ENCODE results near the gene LTBR. TPM values are rescaled to one million over a fixed set of nuclear protein-coding genes. Genes with fewer than 3 reads are reported as not detected.

The LTBR gene
- total and polyA plus RNA-seq, 2 experiments from 2014 or later, result 42.4 to 79.8 TPM

DNA sequence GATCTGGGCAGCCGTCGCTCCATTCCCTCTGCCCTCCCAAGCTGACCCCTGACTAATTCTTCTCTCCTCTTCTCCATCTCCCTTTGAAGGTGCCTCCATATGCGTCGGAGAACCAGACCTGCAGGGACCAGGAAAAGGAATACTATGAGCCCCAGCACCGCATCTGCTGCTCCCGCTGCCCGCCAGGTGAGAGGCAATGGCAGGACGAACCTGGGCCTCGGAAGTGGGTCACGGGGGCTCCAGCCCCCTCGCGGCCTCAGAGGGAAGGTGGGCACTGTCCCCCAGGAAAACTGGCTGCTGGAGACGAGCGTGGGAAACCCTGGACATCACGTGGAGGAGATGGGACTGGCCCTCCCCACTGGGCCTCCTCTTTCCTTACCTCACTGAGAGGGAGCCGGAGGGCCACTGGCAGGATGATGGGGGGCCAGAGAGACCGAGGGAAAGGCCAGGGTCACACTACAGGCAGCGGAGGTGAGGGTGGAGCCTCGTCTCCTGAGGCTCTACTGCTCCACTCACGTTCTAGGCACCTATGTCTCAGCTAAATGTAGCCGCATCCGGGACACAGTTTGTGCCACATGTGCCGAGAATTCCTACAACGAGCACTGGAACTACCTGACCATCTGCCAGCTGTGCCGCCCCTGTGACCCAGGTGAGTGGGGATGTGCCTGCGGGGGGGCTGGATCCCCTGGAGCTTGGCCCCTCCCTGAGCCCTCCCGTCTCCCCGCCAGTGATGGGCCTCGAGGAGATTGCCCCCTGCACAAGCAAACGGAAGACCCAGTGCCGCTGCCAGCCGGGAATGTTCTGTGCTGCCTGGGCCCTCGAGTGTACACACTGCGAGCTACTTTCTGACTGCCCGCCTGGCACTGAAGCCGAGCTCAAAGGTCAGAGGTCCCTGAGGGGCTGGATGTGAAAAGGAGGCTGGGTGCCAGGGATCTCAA is 806 bp downstream of the LTBR start:
- WGBS (ENCODE audit: low lambda C conversion rate, missing lambda C conversion rate), result 96% methylated on average over 36 of the region's 36 CpGs
- H3K9me3 ChIP-seq (ENCODE audit: low read depth), result no peaks in the 10 kb centered on the region
- H2AFZ ChIP-seq, result peak overlapping the region; percentile 84
- H3K79me2 ChIP-seq, result peaks cover 14% of the 10 kb centered on the region
- no peaks in the 10 kb centered on the region for H4K20me1 ChIP-seq (ENCODE audit: insufficient read depth, poor library complexity, severe bottlenecking)
- no peak for TF ChIP-seq EZH2phosphoT487 (IDR thresholded peaks at IDR 0.05; ENCODE audit: low read depth, severe bottlenecking, unreplicated experiment)
- TF ChIP-seq EZH2 (IDR thresholded peaks at IDR 0.05; ENCODE audit: borderline replicate concordance), result no peak
- TF ChIP-seq, protein P1, sequence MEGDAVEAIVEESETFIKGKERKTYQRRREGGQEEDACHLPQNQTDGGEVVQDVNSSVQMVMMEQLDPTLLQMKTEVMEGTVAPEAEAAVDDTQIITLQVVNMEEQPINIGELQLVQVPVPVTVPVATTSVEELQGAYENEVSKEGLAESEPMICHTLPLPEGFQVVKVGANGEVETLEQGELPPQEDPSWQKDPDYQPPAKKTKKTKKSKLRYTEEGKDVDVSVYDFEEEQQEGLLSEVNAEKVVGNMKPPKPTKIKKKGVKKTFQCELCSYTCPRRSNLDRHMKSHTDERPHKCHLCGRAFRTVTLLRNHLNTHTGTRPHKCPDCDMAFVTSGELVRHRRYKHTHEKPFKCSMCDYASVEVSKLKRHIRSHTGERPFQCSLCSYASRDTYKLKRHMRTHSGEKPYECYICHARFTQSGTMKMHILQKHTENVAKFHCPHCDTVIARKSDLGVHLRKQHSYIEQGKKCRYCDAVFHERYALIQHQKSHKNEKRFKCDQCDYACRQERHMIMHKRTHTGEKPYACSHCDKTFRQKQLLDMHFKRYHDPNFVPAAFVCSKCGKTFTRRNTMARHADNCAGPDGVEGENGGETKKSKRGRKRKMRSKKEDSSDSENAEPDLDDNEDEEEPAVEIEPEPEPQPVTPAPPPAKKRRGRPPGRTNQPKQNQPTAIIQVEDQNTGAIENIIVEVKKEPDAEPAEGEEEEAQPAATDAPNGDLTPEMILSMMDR (IDR thresholded peaks at IDR 0.05; ENCODE audit: poor library complexity), result no peak
- no peaks in the 10 kb centered on the region for H3K27me3 ChIP-seq
- DNase-seq (ENCODE audit: low spot score), result peak; percentile 5
- no peaks in the 10 kb centered on the region for H3K9me2 ChIP-seq (replicated peaks; ENCODE audit: insufficient read depth)
- H3K4me2 ChIP-seq, result peak overlapping the region; percentile 90
- H3K4me1 ChIP-seq (ENCODE audit: insufficient read depth), result peaks cover 21% of the 10 kb centered on the region
- H3K27ac ChIP-seq, result peak overlapping the region; percentile 93
- H3K36me3 ChIP-seq (replicated peaks; ENCODE audit: insufficient read depth, low read depth), result no peaks in the 10 kb centered on the region
- no peak overlapping the region for H3K4me3 ChIP-seq

DNA sequence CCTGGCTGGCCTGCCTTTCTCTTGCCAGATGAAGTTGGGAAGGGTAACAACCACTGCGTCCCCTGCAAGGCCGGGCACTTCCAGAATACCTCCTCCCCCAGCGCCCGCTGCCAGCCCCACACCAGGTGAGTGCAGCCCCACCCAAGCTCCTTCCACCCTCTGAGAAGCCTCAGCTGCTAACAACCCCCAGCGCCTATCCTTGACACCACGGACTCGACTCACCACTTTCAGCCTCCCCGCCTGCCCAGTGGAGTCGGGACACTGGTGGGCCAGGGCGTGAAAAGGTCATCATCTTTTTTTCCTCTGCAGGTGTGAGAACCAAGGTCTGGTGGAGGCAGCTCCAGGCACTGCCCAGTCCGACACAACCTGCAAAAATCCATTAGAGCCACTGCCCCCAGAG is 2.1 kb downstream of the LTBR start:
- DNase-seq (ENCODE audit: low spot score), result no peak
- no peak overlapping the region for H2AFZ ChIP-seq
- peaks cover 21% of the 10 kb centered on the region for H3K4me1 ChIP-seq (ENCODE audit: insufficient read depth)
- peaks cover 14% of the 10 kb centered on the region for H3K79me2 ChIP-seq
- H3K27ac ChIP-seq, result no peak overlapping the region
- no peaks in the 10 kb centered on the region for H4K20me1 ChIP-seq (ENCODE audit: insufficient read depth, poor library complexity, severe bottlenecking)
- no peaks in the 10 kb centered on the region for H3K9me3 ChIP-seq (ENCODE audit: low read depth)
- H3K4me3 ChIP-seq, result no peak overlapping the region
- 95% methylated on average over 10 of the region's 11 CpGs for WGBS (ENCODE audit: low lambda C conversion rate, missing lambda C conversion rate)
- H3K9me2 ChIP-seq (replicated peaks; ENCODE audit: insufficient read depth), result no peaks in the 10 kb centered on the region
- no peaks in the 10 kb centered on the region for H3K27me3 ChIP-seq
- H3K4me2 ChIP-seq, result no peak overlapping the region
- no peaks in the 10 kb centered on the region for H3K36me3 ChIP-seq (replicated peaks; ENCODE audit: insufficient read depth, low read depth)
- TF ChIP-seq EZH2 (IDR thresholded peaks at IDR 0.05; ENCODE audit: borderline replicate concordance), result no peak
- TF ChIP-seq, protein P1 (IDR thresholded peaks at IDR 0.05; ENCODE audit: poor library complexity), result no peak
- no peak for TF ChIP-seq EZH2phosphoT487 (IDR thresholded peaks at IDR 0.05; ENCODE audit: low read depth, severe bottlenecking, unreplicated experiment)

DNA sequence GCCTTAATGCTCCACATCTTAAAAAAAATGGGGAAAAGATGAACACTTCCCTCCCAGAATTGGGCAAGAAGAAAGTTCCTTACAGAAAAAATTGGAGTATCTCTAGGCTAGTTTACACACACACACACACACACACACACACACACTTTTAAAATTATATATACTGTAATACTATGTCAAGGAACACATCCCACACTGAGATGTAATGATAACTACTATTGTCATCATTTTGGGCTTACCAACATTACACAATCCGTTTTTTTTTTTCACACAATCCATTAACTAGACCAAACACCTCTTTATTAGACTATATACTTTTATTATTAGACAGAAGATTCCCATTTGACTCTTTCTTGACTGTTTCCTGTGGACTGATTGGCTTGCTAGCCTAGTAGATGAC is 2.5 kb downstream of the LTBR start:
- 59% methylated on average over 1 of the region's 1 CpG for WGBS (ENCODE audit: low lambda C conversion rate, missing lambda C conversion rate)
- no peaks in the 10 kb centered on the region for H3K27me3 ChIP-seq
- no peaks in the 10 kb centered on the region for H3K36me3 ChIP-seq (replicated peaks; ENCODE audit: insufficient read depth, low read depth)
- H3K4me2 ChIP-seq, result no peak overlapping the region
- no peaks in the 10 kb centered on the region for H3K9me3 ChIP-seq (ENCODE audit: low read depth)
- H3K27ac ChIP-seq, result no peak overlapping the region
- peaks cover 21% of the 10 kb centered on the region for H3K4me1 ChIP-seq (ENCODE audit: insufficient read depth)
- H2AFZ ChIP-seq, result no peak overlapping the region
- peaks cover 14% of the 10 kb centered on the region for H3K79me2 ChIP-seq
- DNase-seq (ENCODE audit: low spot score), result no peak
- no peaks in the 10 kb centered on the region for H3K9me2 ChIP-seq (replicated peaks; ENCODE audit: insufficient read depth)
- H3K4me3 ChIP-seq, result no peak overlapping the region
- TF ChIP-seq EZH2 (IDR thresholded peaks at IDR 0.05; ENCODE audit: borderline replicate concordance), result no peak
- no peak for TF ChIP-seq EZH2phosphoT487 (IDR thresholded peaks at IDR 0.05; ENCODE audit: low read depth, severe bottlenecking, unreplicated experiment)
- TF ChIP-seq, protein P1 (IDR thresholded peaks at IDR 0.05; ENCODE audit: poor library complexity), result no peak
- no peaks in the 10 kb centered on the region for H4K20me1 ChIP-seq (ENCODE audit: insufficient read depth, poor library complexity, severe bottlenecking)
